ENCODE measurements around the gene C12orf42.

The C12orf42 gene

DNA sequence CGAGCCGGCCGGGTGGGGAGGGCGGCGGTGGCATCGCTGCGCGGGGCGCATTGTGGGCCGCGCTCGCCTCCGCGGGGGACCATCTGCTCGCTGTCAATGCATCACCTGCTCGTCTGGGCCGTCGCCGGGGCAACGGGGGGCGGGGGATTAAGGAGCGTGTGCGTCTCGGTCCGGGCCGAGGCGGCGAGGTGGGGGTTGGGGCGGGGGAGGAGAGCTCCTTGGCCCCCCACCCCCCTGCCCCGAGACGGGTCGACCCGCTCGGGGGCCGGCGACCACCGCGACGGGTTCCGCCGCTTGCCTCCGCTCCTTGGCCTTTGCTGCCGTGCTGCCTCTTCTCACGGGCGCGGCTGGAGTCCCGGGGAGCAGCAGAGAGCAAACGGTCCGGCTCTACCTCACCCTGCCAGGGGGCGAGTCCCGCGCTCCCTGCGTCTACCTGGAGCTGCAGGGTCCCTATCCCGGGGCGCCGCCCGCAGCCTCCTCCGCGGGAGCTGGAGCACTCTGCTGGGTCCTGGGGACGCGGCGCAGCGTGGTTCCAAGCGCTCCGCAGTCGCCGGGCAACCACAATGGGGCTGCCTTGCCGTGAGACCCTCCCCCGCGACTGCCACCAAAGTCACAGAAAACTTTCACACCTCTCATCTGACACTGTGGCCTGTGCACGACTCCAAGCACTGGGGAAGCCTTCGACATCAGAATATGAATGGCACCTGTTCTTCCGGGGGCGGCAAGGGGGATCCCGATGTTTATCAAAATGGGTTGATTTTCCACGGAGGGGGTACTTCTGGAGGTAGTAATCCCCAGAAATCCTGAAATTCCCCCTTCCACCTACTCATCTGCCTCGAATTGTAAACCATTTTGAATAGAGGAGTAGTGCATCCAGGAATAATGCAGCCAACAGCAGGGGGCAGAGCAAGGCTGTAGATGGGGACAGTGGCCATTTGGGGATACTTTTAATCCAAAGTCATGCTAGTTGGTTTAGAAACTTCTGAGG, at the start of gene C12orf42:
TSS of gene C12orf42 (minus strand) at position 500 of the 988 bp plus-strand sequence. CDS start 17,542 bp downstream, outside the sequence.
- TF ChIP-seq, protein P1, sequence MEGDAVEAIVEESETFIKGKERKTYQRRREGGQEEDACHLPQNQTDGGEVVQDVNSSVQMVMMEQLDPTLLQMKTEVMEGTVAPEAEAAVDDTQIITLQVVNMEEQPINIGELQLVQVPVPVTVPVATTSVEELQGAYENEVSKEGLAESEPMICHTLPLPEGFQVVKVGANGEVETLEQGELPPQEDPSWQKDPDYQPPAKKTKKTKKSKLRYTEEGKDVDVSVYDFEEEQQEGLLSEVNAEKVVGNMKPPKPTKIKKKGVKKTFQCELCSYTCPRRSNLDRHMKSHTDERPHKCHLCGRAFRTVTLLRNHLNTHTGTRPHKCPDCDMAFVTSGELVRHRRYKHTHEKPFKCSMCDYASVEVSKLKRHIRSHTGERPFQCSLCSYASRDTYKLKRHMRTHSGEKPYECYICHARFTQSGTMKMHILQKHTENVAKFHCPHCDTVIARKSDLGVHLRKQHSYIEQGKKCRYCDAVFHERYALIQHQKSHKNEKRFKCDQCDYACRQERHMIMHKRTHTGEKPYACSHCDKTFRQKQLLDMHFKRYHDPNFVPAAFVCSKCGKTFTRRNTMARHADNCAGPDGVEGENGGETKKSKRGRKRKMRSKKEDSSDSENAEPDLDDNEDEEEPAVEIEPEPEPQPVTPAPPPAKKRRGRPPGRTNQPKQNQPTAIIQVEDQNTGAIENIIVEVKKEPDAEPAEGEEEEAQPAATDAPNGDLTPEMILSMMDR (IDR thresholded peaks at IDR 0.05; ENCODE audit: insufficient read depth, low read length, poor library complexity, severe bottlenecking): peak; percentile 74
- no peaks in the 10 kb centered on the region for H3K36me3 ChIP-seq (ENCODE audit: control insufficient read depth, insufficient read depth, low read length)
- H3K4me3 ChIP-seq (replicated peaks; ENCODE audit: low read depth, low read length): peak within 1 kb of the TSS; percentile 65
- H3K27me3 ChIP-seq (replicated peaks; ENCODE audit: control insufficient read depth, insufficient read depth, low read length): no peaks in the 10 kb centered on the region
- DNase-seq (ENCODE audit: extremely low read depth, insufficient read length): peak; percentile 82

DNA sequence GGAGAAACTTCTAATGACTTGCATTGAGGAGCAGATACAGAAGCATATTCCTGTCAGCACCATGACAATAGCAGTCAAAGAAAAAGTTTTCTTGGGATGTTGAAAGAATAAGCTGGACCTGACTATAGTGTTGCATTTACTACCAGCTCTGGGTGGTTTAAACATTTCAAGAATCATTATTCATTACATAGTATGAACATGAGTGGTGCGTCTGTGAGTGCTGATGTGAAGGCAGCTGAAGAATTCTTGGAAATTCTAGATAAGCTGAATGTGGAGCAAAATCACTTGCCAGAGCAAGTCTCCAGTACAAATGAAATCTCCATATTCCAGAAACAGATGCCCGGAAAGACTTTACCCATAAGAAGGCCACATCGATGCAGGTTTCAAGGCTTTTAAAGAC, 46.3 kb upstream of the C12orf42 start:
- TF ChIP-seq, protein P1 (IDR thresholded peaks at IDR 0.05; ENCODE audit: insufficient read depth, low read length, poor library complexity, severe bottlenecking): no peak
- no peaks in the 10 kb centered on the region for H3K27me3 ChIP-seq (replicated peaks; ENCODE audit: control insufficient read depth, insufficient read depth, low read length)
- H3K36me3 ChIP-seq (ENCODE audit: control insufficient read depth, insufficient read depth, low read length): no peaks in the 10 kb centered on the region
- no peak for DNase-seq (ENCODE audit: extremely low read depth, insufficient read length)
- H3K4me3 ChIP-seq (replicated peaks; ENCODE audit: low read depth, low read length): no peak overlapping the region

- H3K4me3 ChIP-seq (replicated peaks; ENCODE audit: low read depth, low read length): no peak overlapping the region
- TF ChIP-seq, protein P1 (IDR thresholded peaks at IDR 0.05; ENCODE audit: insufficient read depth, low read length, poor library complexity, severe bottlenecking): no peak
- DNase-seq (ENCODE audit: extremely low read depth, insufficient read length): no peak
- no peaks in the 10 kb centered on the region for H3K36me3 ChIP-seq (ENCODE audit: control insufficient read depth, insufficient read depth, low read length)
- no peaks in the 10 kb centered on the region for H3K27me3 ChIP-seq (replicated peaks; ENCODE audit: control insufficient read depth, insufficient read depth, low read length)
These were observed 44.6 kb upstream of the C12orf42 start for GRCh38 chr12:103540319-103540718.

- Histone ChIP-seq H3K27me3 (replicated peaks; ENCODE audit: control insufficient read depth, insufficient read depth, low read length) (no peaks in the 10 kb centered on the region), H3K36me3 (ENCODE audit: control insufficient read depth, insufficient read depth, low read length) (no peaks in the 10 kb centered on the region), H3K4me3 (replicated peaks; ENCODE audit: low read depth, low read length) (no peak overlapping the region)
- DNase-seq (ENCODE audit: extremely low read depth, insufficient read length): no peak
- TF ChIP-seq, protein P1 (IDR thresholded peaks at IDR 0.05; ENCODE audit: insufficient read depth, low read length, poor library complexity, severe bottlenecking): no peak
These were observed 42.6 kb upstream of the C12orf42 start for GRCh38 chr12:103538397-103538796.

DNA sequence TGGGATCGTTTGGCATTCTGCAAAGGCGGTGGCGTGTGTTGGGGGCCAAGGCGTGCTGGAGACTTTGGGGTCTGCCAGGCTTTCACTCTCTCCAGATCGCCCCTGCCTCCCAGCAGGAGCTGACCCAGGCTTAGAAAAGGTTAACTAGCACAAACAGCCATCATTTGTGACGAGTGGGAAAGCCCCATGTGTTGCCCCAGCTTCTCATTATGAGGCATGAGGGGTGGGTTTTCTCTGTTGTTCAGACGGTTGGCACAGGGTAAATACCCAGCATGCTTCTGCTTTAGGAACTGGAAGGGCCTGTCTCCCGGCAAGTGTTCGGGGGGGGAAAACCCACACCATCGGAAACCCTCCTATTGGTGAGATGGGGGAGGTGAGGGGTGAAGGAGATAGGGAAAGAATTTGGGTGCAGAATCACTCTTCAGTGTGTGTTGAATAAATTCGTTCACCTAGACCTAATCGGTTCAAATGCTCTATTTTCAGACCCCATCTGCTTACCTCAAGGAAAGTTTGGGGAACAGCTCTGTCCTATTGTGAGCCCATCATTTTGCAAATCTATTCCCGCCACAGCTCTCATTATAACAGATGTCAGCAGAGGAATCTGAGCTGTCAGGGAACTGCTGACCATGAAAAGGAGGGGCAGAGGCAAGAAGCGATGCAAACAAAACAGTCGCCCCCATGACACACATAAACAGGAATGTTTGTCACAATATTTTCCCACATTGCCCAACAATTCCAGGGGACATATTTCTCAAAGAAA, 34.7 kb upstream of the C12orf42 start:
- H3K27me3 ChIP-seq (replicated peaks; ENCODE audit: control insufficient read depth, insufficient read depth, low read length): no peaks in the 10 kb centered on the region
- TF ChIP-seq, protein P1 (IDR thresholded peaks at IDR 0.05; ENCODE audit: insufficient read depth, low read length, poor library complexity, severe bottlenecking): no peak
- H3K36me3 ChIP-seq (ENCODE audit: control insufficient read depth, insufficient read depth, low read length): no peaks in the 10 kb centered on the region
- H3K4me3 ChIP-seq (replicated peaks; ENCODE audit: low read depth, low read length): no peak overlapping the region
- DNase-seq (ENCODE audit: extremely low read depth, insufficient read length): peak; percentile 30

Measured in GM06990 (cell line).